DND-41 (cell line): ENCODE results near the gene COA4.

Experiments used
- ATAC-seq: fragments of 200-7000 bp; cut with Tn5 transposase; 3 replicates; pipeline ENCODE4 v1.9.1; 2021; ENCODE audit warnings: low read depth; ENCODE audit not compliant: insufficient read depth
- DNase-seq: peaks from one replicate; pipeline ENCODE4 v3.0.0-alpha.2; 2020
- H2AFZ ChIP-seq: 2 replicates; pipeline ENCODE4 v1.6.0; 2012; ENCODE audit warnings: low read depth, low read length
- H3K27ac ChIP-seq: 2 replicates; pipeline ENCODE4 v1.5.1; 2012; ENCODE audit warnings: low read length, inconsistent platforms
- H3K27me3 ChIP-seq: fragments of 200-600 bp; sonication (generic); 2 replicates; pipeline ENCODE4 v1.6.0; 2012; ENCODE audit warnings: low read length, mild to moderate bottlenecking, inconsistent platforms; ENCODE audit not compliant: insufficient read depth, poor library complexity
- H3K36me3 ChIP-seq: 2 replicates; pipeline ENCODE4 v1.5.1; 2012; ENCODE audit warnings: low read length, inconsistent platforms; ENCODE audit not compliant: insufficient read depth
- H3K4me1 ChIP-seq: 2 replicates; pipeline ENCODE4 v1.5.1; 2012; ENCODE audit warnings: mild to moderate bottlenecking, low read length; ENCODE audit not compliant: insufficient read depth
- H3K4me2 ChIP-seq: 2 replicates; pipeline ENCODE4 v1.6.0; 2012; ENCODE audit warnings: mild to moderate bottlenecking, moderate library complexity, low read length, inconsistent platforms; ENCODE audit not compliant: insufficient read depth
- H3K4me3 ChIP-seq, 2 experiments: fragments of 200-600 bp in 1 of 2; shearing (Covaris generic) in 1 of 2; 2 replicates each; pipeline ENCODE4 v1.5.1; 2012 to 2016; ENCODE audit warnings: inconsistent platforms in 2 of 2, low read length in 2 of 2, mild to moderate bottlenecking in 2 of 2, low read depth in 1 of 2, moderate library complexity in 1 of 2
- H3K79me2 ChIP-seq: 2 replicates; pipeline ENCODE4 v1.6.0; 2012; ENCODE audit warnings: low read length, inconsistent platforms; ENCODE audit not compliant: insufficient read depth
- H3K9ac ChIP-seq: 2 replicates; pipeline ENCODE4 v1.6.0; 2012; ENCODE audit warnings: low read depth, mild to moderate bottlenecking, inconsistent platforms, low read length, moderate library complexity
- H3K9me3 ChIP-seq: 2 replicates; pipeline ENCODE4 v1.5.1; 2012; ENCODE audit warnings: low read length, moderate library complexity, mild to moderate bottlenecking, inconsistent platforms; ENCODE audit not compliant: insufficient read depth, severe bottlenecking
- H4K20me1 ChIP-seq: 2 replicates; pipeline ENCODE4 v1.6.0; 2012; ENCODE audit warnings: low read length; ENCODE audit not compliant: insufficient read depth
- EZH2 ChIP-seq: IDR thresholded peaks from 3 replicates; pipeline ENCODE4 v1.6.1; 2012; ENCODE audit warnings: borderline replicate concordance, low read depth, mild to moderate bottlenecking, moderate library complexity, low read length, inconsistent platforms; ENCODE audit not compliant: severe bottlenecking
- TF ChIP-seq, protein P1 (sequence below): IDR thresholded peaks from 2 replicates; pipeline ENCODE4 v1.5.1; 2012; ENCODE audit warnings: borderline replicate concordance, low read length, moderate library complexity, mild to moderate bottlenecking; ENCODE audit not compliant: poor library complexity, severe bottlenecking; ENCODE audit errors: extremely low read depth

The COA4 gene

GRCh38 chr11:73894725-73895335, 18.2 kb upstream of the COA4 start:
- H2AFZ ChIP-seq: no peak overlapping the region
- no peak overlapping the region for H3K4me3 ChIP-seq
- no peaks in the 10 kb centered on the region for H4K20me1 ChIP-seq
- H3K27ac ChIP-seq: no peak overlapping the region
- no peaks in the 10 kb centered on the region for H3K4me1 ChIP-seq
- no peaks in the 10 kb centered on the region for H3K9me3 ChIP-seq
- TF ChIP-seq, protein P1, sequence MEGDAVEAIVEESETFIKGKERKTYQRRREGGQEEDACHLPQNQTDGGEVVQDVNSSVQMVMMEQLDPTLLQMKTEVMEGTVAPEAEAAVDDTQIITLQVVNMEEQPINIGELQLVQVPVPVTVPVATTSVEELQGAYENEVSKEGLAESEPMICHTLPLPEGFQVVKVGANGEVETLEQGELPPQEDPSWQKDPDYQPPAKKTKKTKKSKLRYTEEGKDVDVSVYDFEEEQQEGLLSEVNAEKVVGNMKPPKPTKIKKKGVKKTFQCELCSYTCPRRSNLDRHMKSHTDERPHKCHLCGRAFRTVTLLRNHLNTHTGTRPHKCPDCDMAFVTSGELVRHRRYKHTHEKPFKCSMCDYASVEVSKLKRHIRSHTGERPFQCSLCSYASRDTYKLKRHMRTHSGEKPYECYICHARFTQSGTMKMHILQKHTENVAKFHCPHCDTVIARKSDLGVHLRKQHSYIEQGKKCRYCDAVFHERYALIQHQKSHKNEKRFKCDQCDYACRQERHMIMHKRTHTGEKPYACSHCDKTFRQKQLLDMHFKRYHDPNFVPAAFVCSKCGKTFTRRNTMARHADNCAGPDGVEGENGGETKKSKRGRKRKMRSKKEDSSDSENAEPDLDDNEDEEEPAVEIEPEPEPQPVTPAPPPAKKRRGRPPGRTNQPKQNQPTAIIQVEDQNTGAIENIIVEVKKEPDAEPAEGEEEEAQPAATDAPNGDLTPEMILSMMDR: no peak
- no peak for TF ChIP-seq EZH2
- H3K27me3 ChIP-seq: no peaks in the 10 kb centered on the region
- peaks cover 26% of the 10 kb centered on the region; the same call in 1 of the 2 replicates for H3K36me3 ChIP-seq
- no peak overlapping the region for H3K9ac ChIP-seq
- no peak for ATAC-seq
- no peak overlapping the region for H3K4me2 ChIP-seq
- no peak for DNase-seq
- no peaks in the 10 kb centered on the region for H3K79me2 ChIP-seq

- Histone ChIP-seq H3K4me3 (no peak overlapping the region), H4K20me1 (no peaks in the 10 kb centered on the region), H3K4me1 (no peaks in the 10 kb centered on the region), H3K27me3 (no peaks in the 10 kb centered on the region), H2AFZ (no peak overlapping the region), H3K27ac (no peak overlapping the region), H3K9me3 (no peaks in the 10 kb centered on the region), H3K79me2 (no peaks in the 10 kb centered on the region), H3K4me2 (no peak overlapping the region), H3K9ac (no peak overlapping the region), H3K36me3 (peaks cover 27% of the 10 kb centered on the region)
- DNase-seq (no peak), ATAC-seq (no peak)
- TF ChIP-seq EZH2: no peak
- TF ChIP-seq, protein P1: no peak
These were observed 16.4 kb upstream of the COA4 start for GRCh38 chr11:73893041-73893440.

DNA sequence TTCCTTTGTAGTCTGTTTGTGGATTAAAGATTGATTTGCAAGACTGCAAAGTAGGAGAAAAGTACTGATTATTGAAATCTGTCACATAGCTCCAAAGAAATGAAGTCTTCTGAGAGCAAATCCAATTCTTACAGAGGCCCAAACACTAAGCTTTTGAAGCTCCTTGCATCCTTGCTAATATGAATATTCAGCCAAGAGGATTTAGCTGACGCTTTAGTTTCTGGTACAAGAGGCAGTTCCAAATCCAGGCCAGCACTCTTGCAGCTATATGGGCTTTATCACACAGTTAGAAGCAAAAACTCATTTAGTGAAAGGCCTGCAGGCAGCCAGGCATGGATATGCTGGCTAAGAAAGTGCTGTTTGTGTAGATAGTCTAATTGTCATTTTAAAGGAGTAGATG, 12.9 kb upstream of the COA4 start:
- no peaks in the 10 kb centered on the region for H3K27me3 ChIP-seq
- peaks cover 27% of the 10 kb centered on the region for H3K36me3 ChIP-seq
- no peak overlapping the region for H3K4me3 ChIP-seq
- no peaks in the 10 kb centered on the region for H3K4me1 ChIP-seq
- H4K20me1 ChIP-seq: no peaks in the 10 kb centered on the region
- DNase-seq: no peak
- H3K4me2 ChIP-seq: no peak overlapping the region
- no peaks in the 10 kb centered on the region for H3K79me2 ChIP-seq
- TF ChIP-seq, protein P1: no peak
- no peak for TF ChIP-seq EZH2
- no peak overlapping the region for H3K9ac ChIP-seq
- H2AFZ ChIP-seq: no peak overlapping the region
- no peak overlapping the region for H3K27ac ChIP-seq
- no peak for ATAC-seq
- H3K9me3 ChIP-seq: no peaks in the 10 kb centered on the region
